Uterus (tissue), 4 donors: ENCODE data around the gene FLYWCH2. TPM values are rescaled to one million over a fixed set of nuclear protein-coding genes. Genes with fewer than 3 reads are reported as not detected.

Experiments used
- DNase-seq, 2 donors: peaks; one replicate each; pipeline ENCODE4 v3.0.0-alpha.2; 2019 to 2020
- H3K27ac ChIP-seq, 2 donors: fragments of 200-600 bp; sonication (generic); 1 replicate in 1 of 2; 2 replicates in 1 of 2; pipeline ENCODE4 v1.5.1; 2016 to 2018
- H3K27me3 ChIP-seq, 2 donors: fragments of 200-600 bp; sonication (generic); one replicate each; pipeline ENCODE4 v1.5.1; 2018 to 2019; ENCODE audit warnings: control low read depth in 1 of 2
- H3K36me3 ChIP-seq, 2 donors: fragments of 200-600 bp; sonication (generic); one replicate each; pipeline ENCODE4 v1.5.1; 2019; ENCODE audit warnings: control low read depth in 1 of 2
- H3K4me1 ChIP-seq, 2 donors: fragments of 200-600 bp; sonication (generic); one replicate each; pipeline ENCODE4 v1.5.1; 2018 to 2019; ENCODE audit warnings: control low read depth in 1 of 2
- H3K4me3 ChIP-seq, 2 donors: fragments of 200-600 bp; sonication (generic); 1 replicate in 1 of 2; 2 replicates in 1 of 2; pipeline ENCODE4 v1.5.1; 2018 to 2019; ENCODE audit warnings: mild to moderate bottlenecking in 1 of 2
- H3K9me3 ChIP-seq, 2 donors: fragments of 200-600 bp; sonication (generic); one replicate each; pipeline ENCODE4 v1.5.1; 2019; ENCODE audit warnings: control low read depth in 1 of 2
- CTCF ChIP-seq, 4 experiments: fragments of 200-600 bp in 2 of 4; fragments of 450-650 bp in 2 of 4; sonication (generic) in 2 of 4; IDR thresholded peaks; one replicate each; pipeline ENCODE4 v1.5.1; 2016 to 2019; ENCODE audit warnings: antibody characterized with exemption in 4 of 4, mild to moderate bottlenecking in 2 of 4, moderate library complexity in 1 of 4
- POLR2A ChIP-seq, 2 donors: fragments of 450-650 bp; IDR thresholded peaks; one replicate each; pipeline ENCODE4 v1.6.1; 2016; ENCODE audit warnings: antibody characterized with exemption in 2 of 2, mild to moderate bottlenecking in 1 of 2, moderate library complexity in 1 of 2
- intact Hi-C: fragments of 100-400 bp; cut with DNase I; formaldehyde crosslinking; loops from one replicate; pipeline ENCODE4 v1.15.1; 2023; ENCODE audit warnings: low total_unique reads
- total RNA-seq, 4 donors: library from RNA; depleted of rRNA in 3 of 4; stranded (reverse); fragments of >200 nt in 3 of 4; gene quantifications; one replicate each; pipeline versions ENCODE4 v1.1.0 to v1.2.4, GENCODE V29; 2014 to 2023
- donor health status: DM: yes; HTN: yes; CAD: no.

Gene FLYWCH2
- total RNA-seq, 4 donors from 2014 or later = 27.9 to 223 (median 40.9) TPM

GRCh38 chr16:2857451-2858244 lies 25.4 kb upstream of the FLYWCH2 start, which contains the start of gene PRSS22:
Gene PRSS22 (minus strand): TSS chr16:2858170. CDS start chr16:2858104, 66 bp downstream.
- Histone ChIP-seq H3K4me1 (no peaks in the 10 kb centered on the region), H3K36me3 (no peaks in the 10 kb centered on the region), H3K27me3 (peaks cover 0 to 13% of the 10 kb centered on the region in 2 donors), H3K27ac (no peak within 1 kb of the TSS), H3K9me3 (no peaks in the 10 kb centered on the region), H3K4me3 (no peak within 1 kb of the TSS)
- TF ChIP-seq CTCF (IDR thresholded peaks at IDR 0.05) (no peak), POLR2A (IDR thresholded peaks at IDR 0.05) (no peak)
- no peak for DNase-seq
- intact Hi-C loops = no loop called here

GRCh38 chr16:2858245-2859025 lies 24.6 kb upstream of the FLYWCH2 start:
- no peak for DNase-seq
- intact Hi-C loops = no loop called here
- H3K36me3 ChIP-seq = no peaks in the 10 kb centered on the region
- H3K4me1 ChIP-seq = no peaks in the 10 kb centered on the region
- H3K27ac ChIP-seq = no peak overlapping the region
- no peak overlapping the region for H3K4me3 ChIP-seq
- peaks cover 0 to 13% of the 10 kb centered on the region in 2 donors for H3K27me3 ChIP-seq
- H3K9me3 ChIP-seq = no peaks in the 10 kb centered on the region
- TF ChIP-seq POLR2A (IDR thresholded peaks at IDR 0.05) (no peak), CTCF (IDR thresholded peaks at IDR 0.05) (no peak)

- Histone ChIP-seq H3K4me3 (no peak overlapping the region), H3K4me1 (no peaks in the 10 kb centered on the region), H3K36me3 (no peaks in the 10 kb centered on the region), H3K9me3 (no peaks in the 10 kb centered on the region), H3K27ac (no peak overlapping the region), H3K27me3 (peaks cover 0 to 13% of the 10 kb centered on the region in 2 donors)
- DNase-seq = no peak
- TF ChIP-seq POLR2A (IDR thresholded peaks at IDR 0.05) (no peak), CTCF (IDR thresholded peaks at IDR 0.05) (no peak)
- intact Hi-C loops = no loop called here
These were observed 23.2 kb upstream of the FLYWCH2 start for GRCh38 chr16:2859686-2860265.

GRCh38 chr16:2860826-2861567 lies 22.0 kb upstream of the FLYWCH2 start:
- Histone ChIP-seq H3K27me3 (peaks cover 0 to 13% of the 10 kb centered on the region in 2 donors), H3K9me3 (no peaks in the 10 kb centered on the region), H3K27ac (no peak overlapping the region), H3K4me3 (no peak overlapping the region), H3K4me1 (no peaks in the 10 kb centered on the region), H3K36me3 (no peaks in the 10 kb centered on the region)
- intact Hi-C loops = no loop called here
- no peak for DNase-seq
- no peak for TF ChIP-seq CTCF (IDR thresholded peaks at IDR 0.05)
- no peak for TF ChIP-seq POLR2A (IDR thresholded peaks at IDR 0.05)
